HepG2 (cell line): ENCODE measurements around the gene DNASE1. TPM values are rescaled to one million over a fixed set of nuclear protein-coding genes. Genes with fewer than 3 reads are reported as not detected.

Source experiments
- AFF4 ChIP-seq: sonication (generic); formaldehyde crosslinking; IDR thresholded peaks from 2 replicates; pipeline ENCODE4 v1.4.0; 2020; ENCODE audit warnings: missing genetic modification reagents
- GTF3A ChIP-seq: sonication (generic); formaldehyde crosslinking; conservative IDR thresholded peaks from 2 replicates; pipeline ENCODE4 v1.4.0; 2020; ENCODE audit warnings: mild to moderate bottlenecking, missing genetic modification reagents
- HMGXB3 ChIP-seq: sonication (generic); formaldehyde crosslinking; IDR thresholded peaks from 2 replicates; pipeline ENCODE4 v1.4.0; 2020; ENCODE audit warnings: missing genetic modification reagents, borderline replicate concordance
- HMGXB4 ChIP-seq, 2 experiments: sonication (generic) in 1 of 2; formaldehyde crosslinking in 1 of 2; IDR thresholded peaks; 2 replicates each; pipeline versions ENCODE4 v1.4.0 to v1.6.1; 2018 to 2020; ENCODE audit warnings: missing genetic modification reagents in 2 of 2, borderline replicate concordance in 1 of 2, low read depth in 1 of 2, mild to moderate bottlenecking in 1 of 2, missing biosample characterization in 1 of 2
- KAT8 ChIP-seq: IDR thresholded peaks from 2 replicates; pipeline ENCODE4 v1.6.1; 2016; ENCODE audit warnings: missing genetic modification reagents, missing compliant biosample characterization
- NCOA2 ChIP-seq: sonication (generic); formaldehyde crosslinking; IDR thresholded peaks from 2 replicates; pipeline ENCODE4 v1.8.0; 2022; ENCODE audit warnings: inconsistent platforms
- PHF21A ChIP-seq: sonication (generic); formaldehyde crosslinking; IDR thresholded peaks from 2 replicates; pipeline ENCODE4 v1.5.0; 2020; ENCODE audit warnings: mild to moderate bottlenecking, missing genetic modification reagents
- POGK ChIP-seq: sonication (generic); formaldehyde crosslinking; conservative IDR thresholded peaks from 2 replicates; pipeline ENCODE4 v1.8.0; 2022; ENCODE audit warnings: mild to moderate bottlenecking, moderate library complexity, missing genetic modification reagents
- TFDP1 ChIP-seq: IDR thresholded peaks from 2 replicates; pipeline ENCODE4 v1.6.1; 2016; ENCODE audit warnings: missing compliant biosample characterization, missing genetic modification reagents, borderline replicate concordance
- ZBTB7B ChIP-seq: sonication (generic); formaldehyde crosslinking; IDR thresholded peaks from 2 replicates; pipeline ENCODE4 v1.4.0; 2020; ENCODE audit warnings: missing genetic modification reagents
- ZNF570 ChIP-seq: sonication (generic); formaldehyde crosslinking; IDR thresholded peaks from 2 replicates; pipeline ENCODE4 v1.4.0; 2020; ENCODE audit warnings: mild to moderate bottlenecking, missing genetic modification reagents, borderline replicate concordance
- ZNF703 ChIP-seq: sonication (generic); formaldehyde crosslinking; IDR thresholded peaks from 2 replicates; pipeline ENCODE4 v1.5.1; 2020; ENCODE audit warnings: missing genetic modification reagents, mild to moderate bottlenecking, moderate library complexity, borderline replicate concordance
- ZNF747 ChIP-seq: sonication (generic); formaldehyde crosslinking; IDR thresholded peaks from 2 replicates; pipeline ENCODE4 v1.8.1; 2023; ENCODE audit warnings: missing genetic modification reagents, mild to moderate bottlenecking, borderline replicate concordance
- ZSCAN9 ChIP-seq: IDR thresholded peaks from 2 replicates; pipeline ENCODE4 v1.6.1; 2016; ENCODE audit warnings: borderline replicate concordance
- polyA plus RNA-seq, 8 experiments: library from polyadenylated mRNA; depleted of rRNA in 3 of 8; stranded (reverse) in 7 of 8; unstranded in 1 of 8; fragments of >200 nt; fragmentation: Illumina TruSeq in 4 of 8; extraction: Trizol in 4 of 8; gene quantifications; 2 replicates each; pipeline versions ENCODE4 v1.2.1 to v1.2.3, GENCODE V29; 2011 to 2016; ENCODE audit warnings: low read depth in 4 of 8, missing spikeins in 1 of 8, mixed read lengths in 1 of 8; ENCODE audit not compliant: insufficient read depth in 1 of 8
- total RNA-seq, 5 experiments: library from RNA; depleted of rRNA; stranded (reverse); fragments of >200 nt; fragmentation: Illumina TruSeq; extraction: Trizol; gene quantifications; 2 replicates each; pipeline ENCODE4 v1.2.3, GENCODE V29; 2016; ENCODE audit warnings: low read depth in 1 of 5

The DNASE1 gene
- total and polyA plus RNA-seq, 2 of the 13 experiments (the other 11 are each of a cell fraction or from before 2014, with no cell fraction given) = 7.1 to 11.1 TPM

DNA sequence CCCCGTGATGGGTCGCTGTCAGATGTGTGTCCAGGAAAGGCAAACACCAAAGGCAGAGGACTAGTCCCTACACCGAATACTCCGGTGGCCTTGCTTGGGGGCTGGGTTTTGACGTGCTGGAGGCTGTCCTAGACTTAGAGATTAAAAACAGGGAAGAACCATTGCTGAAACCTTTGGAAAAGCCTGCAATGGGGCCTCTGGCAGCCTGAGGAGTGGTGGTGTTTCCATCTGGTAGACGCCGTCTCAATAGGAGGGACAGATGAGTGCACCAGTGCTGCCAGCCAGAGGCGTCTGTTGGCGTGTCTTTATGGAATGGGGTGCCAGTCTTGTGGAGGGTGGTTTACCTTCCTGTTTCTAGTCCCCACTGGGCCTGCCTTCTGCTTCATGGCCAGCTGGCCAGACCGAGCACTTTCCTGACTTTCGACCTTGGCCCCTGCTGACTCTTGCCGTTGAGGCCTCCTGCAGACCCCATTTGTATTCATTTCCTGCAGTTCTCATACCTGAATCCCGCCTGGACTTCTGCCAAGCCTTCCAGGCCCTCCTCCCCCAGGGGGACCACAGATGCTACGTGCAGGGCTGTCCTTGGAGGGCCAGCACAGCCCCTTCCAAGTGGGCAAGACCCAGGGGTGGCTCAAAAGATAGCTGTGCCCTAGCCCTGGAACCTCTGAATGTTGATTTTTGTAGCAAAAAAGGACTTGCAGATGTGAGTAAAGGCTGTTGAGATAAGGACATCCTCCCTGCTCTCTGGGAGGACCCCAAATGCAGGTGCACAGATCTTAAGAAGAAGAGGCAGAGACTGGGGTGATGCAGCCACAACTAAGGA lies 1.9 kb upstream of the DNASE1 start (continued):
- TF ChIP-seq HMGXB3 (no peak), ZBTB7B (CRISPR knock-in tag) (peak; percentile 50; the same call in 1 of the 2 replicates), POGK (CRISPR knock-in tag) (no peak), ZNF703 (no peak), NCOA2 (CRISPR knock-in tag) (0 out of 2 replicates have a peak, but pooled peaks have one; percentile 17), GTF3A (CRISPR knock-in tag) (no peak), KAT8 (CRISPR knock-in tag) (no peak), ZSCAN9 (no peak), ZNF747 (CRISPR knock-in tag) (0 out of 2 replicates have a peak, but pooled peaks have one; percentile 5), HMGXB4 (CRISPR knock-in tag; IDR thresholded peaks at IDR 0.05; ENCODE audit: borderline replicate concordance in 1 of 2, low read depth in 1 of 2) (no peak), PHF21A (no peak), TFDP1 (CRISPR knock-in tag) (no peak), AFF4 (CRISPR knock-in tag) (no peak), ZNF570 (CRISPR knock-in tag) (no peak)
